Activated CD4-positive, alpha-beta memory T cell treated with anti-CD3 and anti-CD28 coated beads for 36 hours (primary cell): ENCODE data around the gene CA14. TPM values are rescaled to one million over a fixed set of nuclear protein-coding genes. Genes with fewer than 3 reads are reported as not detected.
A peak's percentile ranks its signal among the peaks of the same experiment; 100 is the strongest.
"Not testable (repeated sequence)": the region's sequence is repeated elsewhere in the genome, so short reads cannot be mapped to it uniquely, and the experiment has no call there.

Experiments used
- CTCF ChIA-PET: fragments of 350-600 bp; sonication (Branson Sonifier 250); formaldehyde crosslinking; loops from one replicate; lab custom pipeline; 2021; ENCODE audit warnings: antibody characterized with exemption, inconsistent platforms; lab: Charles Lee
- POLR2A ChIA-PET: fragments of 350-600 bp; sonication (Branson Sonifier 250); formaldehyde crosslinking; loops from one replicate; lab custom pipeline; 2021; ENCODE audit warnings: antibody characterized with exemption; lab: Charles Lee
- DNase-seq: peaks from one replicate; pipeline ENCODE4 v3.0.0-alpha.2; 2020
- H3K27ac Mint-ChIP-seq: one replicate; pipeline ENCODE4 v1.8.0; 2021; ENCODE audit warnings: mixed read lengths
- H3K27me3 Mint-ChIP-seq: one replicate; pipeline ENCODE4 v1.8.0; 2021; ENCODE audit warnings: mixed read lengths
- H3K36me3 Mint-ChIP-seq: one replicate; pipeline ENCODE4 v1.8.0; 2021; ENCODE audit warnings: mixed read lengths
- H3K4me1 Mint-ChIP-seq: one replicate; pipeline ENCODE4 v1.8.0; 2021; ENCODE audit warnings: low read depth, mixed read lengths
- H3K4me3 Mint-ChIP-seq: one replicate; pipeline ENCODE4 v1.8.0; 2021; ENCODE audit warnings: mild to moderate bottlenecking, mixed read lengths
- H3K9me3 Mint-ChIP-seq: one replicate; pipeline ENCODE4 v1.8.0; 2021; ENCODE audit warnings: mixed read lengths
- intact Hi-C: fragments of 100-400 bp; cut with micrococcal nuclease; formaldehyde crosslinking; loops from one replicate; pipeline ENCODE4 v1.15.1; 2023
- total RNA-seq, 2 experiments: library from RNA; stranded (reverse); gene quantifications; one replicate each; pipeline ENCODE4 v1.2.3, GENCODE V29; 2021

The CA14 gene
- total RNA-seq, 2 experiments from 2014 or later, result not detected

DNA sequence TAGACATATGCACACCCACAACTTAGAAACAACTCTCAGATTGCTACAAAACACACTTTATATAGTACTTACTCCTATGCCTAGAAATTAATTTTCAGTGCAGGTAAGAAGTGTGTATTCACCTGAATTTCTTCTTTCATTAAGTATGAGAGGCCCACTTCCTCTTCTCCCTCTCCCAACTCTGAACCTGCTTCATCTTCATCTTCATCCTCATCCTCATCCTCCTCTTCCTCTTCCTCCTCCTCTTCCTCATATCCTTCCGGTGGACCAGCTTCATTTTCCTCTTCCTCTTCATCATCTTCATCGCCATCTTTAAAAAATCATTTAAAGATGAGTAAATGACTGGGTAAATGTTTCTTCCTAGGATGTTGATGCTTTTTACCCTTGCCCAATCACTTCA lies 31.1 kb upstream of the CA14 start:
- no peak overlapping the region for H3K27ac Mint-ChIP-seq
- peaks cover 55% of the 10 kb centered on the region for H3K36me3 Mint-ChIP-seq
- CTCF ChIA-PET, result no interaction called here
- intact Hi-C loops, result no loop called here
- DNase-seq, result no peak
- no peaks in the 10 kb centered on the region for H3K27me3 Mint-ChIP-seq
- POLR2A ChIA-PET, result interaction anchor here (0.7 kb wide), 1 partner anchor 249 kb away, joined by 4 read pairs; no protein-coding TSS in a partner anchor
- no peaks in the 10 kb centered on the region for H3K9me3 Mint-ChIP-seq
- peaks cover 2% of the 10 kb centered on the region for H3K4me1 Mint-ChIP-seq
- H3K4me3 Mint-ChIP-seq, result no peak overlapping the region

DNA sequence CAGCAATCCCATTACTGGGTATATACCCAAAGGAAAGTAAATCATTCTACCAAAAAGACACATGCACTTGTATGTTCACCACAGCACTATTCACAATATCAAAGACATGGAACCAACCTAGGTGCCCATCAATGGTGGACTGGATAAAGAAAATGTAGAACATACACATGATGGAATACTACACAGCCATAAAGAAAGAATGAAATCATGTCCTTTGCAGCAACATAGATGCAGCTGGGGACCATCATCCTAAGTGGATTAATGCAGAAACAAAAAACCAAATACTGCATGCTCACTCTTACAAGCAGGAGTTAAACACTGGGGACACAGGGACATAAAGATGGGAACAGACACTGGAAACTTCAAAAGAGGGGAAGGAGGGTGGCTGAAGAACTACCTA lies 30.3 kb upstream of the CA14 start:
- no peak overlapping the region for H3K4me3 Mint-ChIP-seq
- H3K36me3 Mint-ChIP-seq, result peaks cover 53% of the 10 kb centered on the region
- no peaks in the 10 kb centered on the region for H3K9me3 Mint-ChIP-seq
- intact Hi-C loops, result no loop called here
- peaks cover 5% of the 10 kb centered on the region for H3K4me1 Mint-ChIP-seq
- H3K27me3 Mint-ChIP-seq, result no peaks in the 10 kb centered on the region
- CTCF ChIA-PET, result no interaction called here
- no peak for DNase-seq
- no peak overlapping the region for H3K27ac Mint-ChIP-seq
- POLR2A ChIA-PET, result no interaction called here

DNA sequence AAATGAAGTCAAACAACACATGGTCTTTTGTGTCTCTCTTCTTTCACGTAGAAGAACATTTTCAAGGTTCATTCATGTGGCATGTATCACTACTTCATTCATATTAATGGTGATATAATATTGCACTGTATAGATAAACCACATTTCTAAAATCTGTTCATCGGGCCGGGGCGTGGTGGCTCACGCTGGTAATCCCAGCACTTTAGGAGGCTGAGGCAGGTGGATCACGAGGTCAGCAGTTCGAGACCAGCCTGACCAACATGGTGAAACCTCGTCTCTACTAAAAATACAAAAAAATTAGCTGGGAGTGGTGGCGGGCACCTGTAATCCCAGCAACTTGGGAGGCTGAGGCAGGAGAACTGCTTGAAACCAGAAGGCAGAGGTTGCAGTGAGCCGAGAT lies 29.3 kb upstream of the CA14 start:
- Mint-ChIP-seq H3K36me3 (peaks cover 51% of the 10 kb centered on the region), H3K4me1 (peaks cover 12% of the 10 kb centered on the region)
- H3K9me3 Mint-ChIP-seq, intact Hi-C loops, H3K4me3 Mint-ChIP-seq, H3K27me3 Mint-ChIP-seq, CTCF ChIA-PET, DNase-seq, H3K27ac Mint-ChIP-seq: not testable (repeated sequence)
- POLR2A ChIA-PET, result interaction anchor here (0.6 kb wide), 1 partner anchor 116 kb away, joined by 3 read pairs; no protein-coding TSS in a partner anchor

DNA sequence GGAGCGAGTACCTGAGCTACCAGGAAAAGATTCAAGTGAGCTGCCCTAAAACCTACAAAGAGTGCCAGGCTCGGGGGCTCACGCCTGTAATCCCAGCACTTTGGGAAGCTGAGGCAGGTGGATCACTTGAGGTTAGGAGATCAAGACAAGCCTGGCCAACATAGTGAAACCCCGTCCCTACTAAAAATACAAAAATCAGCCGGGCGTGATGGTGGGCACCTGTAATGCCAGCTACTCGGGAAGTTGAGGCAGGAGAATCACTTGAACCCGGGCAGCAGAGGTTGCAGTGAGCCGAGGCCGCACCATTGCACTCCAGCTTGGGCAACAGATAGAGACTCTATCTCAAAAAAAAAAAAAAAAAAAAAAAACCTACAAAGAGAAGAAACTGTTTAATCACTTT lies 24.7 kb upstream of the CA14 start:
- peaks cover 35% of the 10 kb centered on the region for H3K36me3 Mint-ChIP-seq
- peaks cover 17% of the 10 kb centered on the region for H3K4me1 Mint-ChIP-seq
- CTCF ChIA-PET, result interaction anchor here (0.7 to 1.5 kb wide), 4 partner anchors 15 to 158 kb away, joined by 3 to 4 read pairs (median 3); no protein-coding TSS in a partner anchor
- intact Hi-C loops, result loop anchor here (10.0 kb wide), 3 partner anchors 332 to 742 kb away; partner anchors contain the start of gene CERS2
- POLR2A ChIA-PET, result interaction anchor here (1.0 to 2.3 kb wide), 4 partner anchors 18 to 348 kb away, joined by 3 to 9 read pairs (median 5); partner anchors contain the start of gene RPRD2
- H3K9me3 Mint-ChIP-seq, DNase-seq, H3K27ac Mint-ChIP-seq, H3K4me3 Mint-ChIP-seq, H3K27me3 Mint-ChIP-seq: not testable (repeated sequence)

DNA sequence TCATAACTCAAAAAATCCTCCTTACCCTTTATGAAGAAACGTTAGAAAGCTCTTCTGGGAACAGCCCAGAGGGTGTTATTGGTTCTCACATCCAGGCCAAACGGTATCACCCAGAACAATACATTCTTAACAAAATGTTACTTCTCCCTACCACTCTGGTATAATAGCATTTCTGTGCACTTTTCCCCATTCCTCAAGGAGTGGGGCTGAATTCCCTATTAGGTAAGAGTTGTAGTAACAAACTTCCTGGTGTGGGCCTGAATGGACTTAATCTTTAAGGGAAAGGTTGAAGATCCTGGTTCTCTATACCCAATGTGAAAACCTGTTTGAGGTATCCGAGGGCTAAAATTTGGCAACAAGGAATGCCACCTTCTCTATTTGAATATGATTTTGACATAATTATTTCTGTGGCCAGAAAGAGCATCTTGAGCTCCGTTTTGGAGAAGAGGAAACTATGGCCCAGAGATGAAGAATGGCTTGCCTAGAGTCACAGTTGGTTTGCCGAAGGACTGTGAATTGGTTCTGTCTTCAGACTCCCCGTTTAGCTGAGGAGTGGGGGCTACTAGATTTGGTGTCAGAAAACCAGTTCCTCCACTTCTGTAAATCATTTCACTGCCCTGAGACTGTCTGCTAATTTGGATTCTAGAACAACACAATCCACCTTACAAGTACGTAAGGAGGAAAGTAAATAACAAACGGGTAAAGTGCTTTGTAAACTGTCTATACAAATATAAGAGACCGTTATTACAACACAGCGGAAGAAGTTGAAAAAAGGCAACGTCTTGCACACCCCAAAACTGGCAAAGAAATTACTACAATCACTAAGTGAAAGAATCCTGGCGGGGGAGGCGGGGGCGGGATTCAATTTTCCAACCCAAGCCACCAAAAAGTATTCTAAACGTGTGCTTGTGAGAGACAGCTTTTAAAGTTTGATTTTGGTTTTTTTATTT lies 23.9 kb upstream of the CA14 start:
- ChIA-PET POLR2A (interaction anchor here (0.7 to 2.3 kb wide), 10 partner anchors 19 to 1078 kb away, joined by 3 to 9 read pairs (median 4); partner anchors contain the start of genes MCL1 and RPRD2), CTCF (interaction anchor here (0.7 to 1.5 kb wide), 3 partner anchors 16 to 47 kb away, joined by 3 to 4 read pairs (median 3); no protein-coding TSS in a partner anchor)
- Mint-ChIP-seq H3K9me3 (no peaks in the 10 kb centered on the region), H3K36me3 (peaks cover 32% of the 10 kb centered on the region), H3K27ac (no peak overlapping the region), H3K27me3 (no peaks in the 10 kb centered on the region), H3K4me1 (peaks cover 17% of the 10 kb centered on the region), H3K4me3 (no peak overlapping the region)
- DNase-seq, result peak; percentile 80
- intact Hi-C loops, result loop anchor here (1.0 to 10.0 kb wide), 6 partner anchors 19 to 741 kb away; partner anchors contain the start of genes CERS2, RPRD2 and TARS2

DNA sequence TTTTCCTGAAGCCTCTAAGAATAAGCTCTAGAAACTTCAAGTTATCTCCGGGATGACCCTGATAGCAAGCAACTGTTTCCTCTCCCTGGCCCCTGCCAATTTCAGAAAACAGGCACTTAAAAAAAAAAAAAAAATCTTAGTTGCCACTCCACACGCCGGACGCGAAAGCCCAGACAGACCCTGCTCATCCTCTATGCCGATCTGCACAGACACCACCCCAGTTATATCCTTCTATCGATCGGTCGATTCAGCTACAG lies 23.3 kb upstream of the CA14 start:
- no peak overlapping the region for H3K27ac Mint-ChIP-seq
- H3K4me1 Mint-ChIP-seq, result peaks cover 17% of the 10 kb centered on the region
- H3K9me3 Mint-ChIP-seq, result no peaks in the 10 kb centered on the region
- DNase-seq, result no peak
- intact Hi-C loops, result loop anchor here (1.0 to 10.0 kb wide), 6 partner anchors 20 to 741 kb away; partner anchors contain the start of genes CERS2, RPRD2 and TARS2
- ChIA-PET CTCF (interaction anchor here (1.5 kb wide), 1 partner anchor 22 kb away, joined by 4 read pairs; no protein-coding TSS in a partner anchor), POLR2A (interaction anchor here (0.7 to 2.3 kb wide), 9 partner anchors 84 to 1077 kb away, joined by 3 to 9 read pairs (median 4); partner anchors contain the start of genes MCL1 and RPRD2)
- no peak overlapping the region for H3K4me3 Mint-ChIP-seq
- peaks cover 28% of the 10 kb centered on the region for H3K36me3 Mint-ChIP-seq
- no peaks in the 10 kb centered on the region for H3K27me3 Mint-ChIP-seq

DNA sequence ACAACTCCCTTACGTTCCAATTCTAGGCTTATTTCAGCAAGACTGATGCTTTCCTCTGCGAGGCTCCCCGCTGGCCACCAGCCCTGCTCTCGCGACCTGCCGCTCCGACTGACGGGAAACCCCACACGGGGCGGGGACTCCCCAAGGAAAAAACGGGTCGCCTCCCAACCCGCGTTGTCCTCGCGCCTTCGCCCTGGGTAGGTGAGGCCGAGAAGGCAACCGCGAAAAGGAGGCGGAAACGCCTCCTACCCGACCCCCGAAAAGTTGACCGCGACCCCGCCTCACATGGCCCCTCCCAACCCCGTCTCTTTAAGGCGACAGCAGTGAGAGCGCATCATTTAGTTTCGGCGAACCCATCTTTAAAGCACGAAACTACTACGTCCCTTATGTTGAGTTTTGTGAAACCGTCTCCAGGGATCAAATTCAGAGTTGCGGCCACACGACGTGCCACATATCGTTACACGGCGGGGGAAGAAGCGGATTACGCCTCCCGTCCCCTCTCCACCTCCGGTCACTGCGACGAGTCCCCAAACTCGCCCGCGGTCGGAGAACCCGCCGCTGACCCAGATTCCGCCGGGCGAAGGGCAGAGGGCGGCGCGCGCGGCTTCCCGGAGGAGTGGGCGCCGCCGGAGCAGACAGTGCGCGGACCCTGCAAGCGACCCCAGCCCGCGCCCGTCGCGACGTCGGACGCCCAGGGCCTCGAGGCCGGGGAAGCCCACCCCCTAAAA lies 22.8 kb upstream of the CA14 start:
- H3K27ac Mint-ChIP-seq, result no peak overlapping the region

DNA sequence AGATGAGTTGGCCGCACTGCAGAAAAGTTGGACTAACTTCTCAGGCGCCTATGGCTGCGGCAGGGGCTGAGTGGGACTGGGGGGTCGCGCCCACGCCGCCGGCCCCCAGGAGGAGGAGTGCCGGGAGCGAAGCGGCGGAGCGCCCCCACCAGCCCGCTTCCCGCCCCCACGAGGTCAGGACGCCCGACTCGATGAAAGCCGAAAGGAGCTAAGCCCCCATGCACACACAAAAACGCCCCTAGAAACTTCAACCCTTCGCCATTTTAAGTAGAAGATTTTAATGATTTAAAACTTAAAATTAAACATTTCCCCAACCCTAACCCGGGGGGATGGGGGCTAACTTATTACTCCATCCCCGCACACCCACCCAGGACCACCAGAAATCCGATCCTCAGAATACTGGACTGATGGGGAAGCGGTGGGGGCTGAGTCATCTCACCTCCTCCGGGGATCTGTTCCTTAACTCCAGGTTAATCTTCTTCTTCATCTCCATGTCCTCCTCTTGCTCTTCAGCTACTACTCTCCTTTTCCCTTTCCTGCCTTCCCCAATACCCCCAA lies 22.2 kb upstream of the CA14 start:
- DNase-seq, result peak; percentile 47
- CTCF ChIA-PET, result interaction anchor here (1.0 kb wide), 1 partner anchor 21 kb away, joined by 4 read pairs; no protein-coding TSS in a partner anchor

More for the DNA sequence above, 22.8 kb upstream of the CA14 start:
- ChIA-PET CTCF (interaction anchor here (1.0 kb wide), 1 partner anchor 21 kb away, joined by 4 read pairs; no protein-coding TSS in a partner anchor), POLR2A (interaction anchor here (0.7 to 2.3 kb wide), 8 partner anchors 35 to 350 kb away, joined by 3 to 9 read pairs (median 4); partner anchors contain the start of genes MCL1 and RPRD2)
- intact Hi-C loops, result loop anchor here (1.0 to 10.0 kb wide), 8 partner anchors 20 to 740 kb away; partner anchors contain the start of genes CERS2, CIART, PRPF3 and RPRD2
- peaks cover 17% of the 10 kb centered on the region for H3K4me1 Mint-ChIP-seq
- H3K27me3 Mint-ChIP-seq, result no peaks in the 10 kb centered on the region
- no peaks in the 10 kb centered on the region for H3K9me3 Mint-ChIP-seq
- H3K36me3 Mint-ChIP-seq, result peaks cover 26% of the 10 kb centered on the region
- H3K4me3 Mint-ChIP-seq, result no peak overlapping the region
- peak; percentile 95 for DNase-seq

DNA sequence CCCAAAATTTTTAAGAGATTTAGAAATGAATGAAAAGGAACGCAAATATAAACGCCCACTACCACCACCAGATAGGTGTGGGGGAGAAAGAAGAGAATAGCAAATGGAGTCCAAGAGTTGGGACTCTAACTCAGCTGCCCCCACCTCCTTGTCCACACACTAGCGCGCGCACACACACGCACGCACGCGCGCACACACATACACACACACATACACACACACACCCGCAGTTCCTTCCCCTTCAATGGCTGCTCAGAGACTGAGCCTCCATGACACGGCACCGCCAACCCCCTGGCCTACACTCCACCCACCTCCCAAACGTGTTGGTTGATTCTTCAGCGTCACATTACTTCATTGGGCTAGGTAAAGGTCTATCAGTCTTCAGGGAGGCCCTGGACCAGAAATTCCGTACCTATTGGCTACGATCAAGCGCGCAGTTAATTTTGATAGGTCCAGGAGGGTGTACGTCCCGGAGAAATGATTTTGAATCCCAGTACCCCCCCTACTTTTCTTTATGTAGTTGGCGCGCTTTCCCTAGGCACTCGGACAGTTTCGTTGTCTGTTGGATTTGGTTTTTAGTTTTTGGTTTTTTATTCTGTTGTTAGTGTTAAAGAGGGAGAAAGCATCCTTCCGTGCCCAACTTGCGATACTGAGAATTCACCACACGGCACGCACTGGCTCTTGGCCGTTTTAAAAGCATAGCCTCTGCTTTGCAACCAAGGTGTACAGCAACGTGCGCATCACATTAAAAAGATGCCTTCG lies 21.5 kb upstream of the CA14 start, which contains the start of gene ANP32E:
ANP32E (minus strand) TSS at position 261 of the 762 bp plus-strand sequence. CDS start 326 bp downstream, outside the sequence.
- ChIA-PET CTCF (interaction anchor here (1.0 to 1.5 kb wide), 3 partner anchors 13 to 20 kb away, joined by 4 to 6 read pairs (median 4); no protein-coding TSS in a partner anchor), POLR2A (interaction anchor here (0.6 to 1.3 kb wide), 6 partner anchors 34 to 377 kb away, joined by 3 to 5 read pairs (median 3); partner anchors contain the start of gene RPRD2)
- no peaks in the 10 kb centered on the region for H3K9me3 Mint-ChIP-seq
- H3K4me3 Mint-ChIP-seq, result no peak within 1 kb of the TSS
- peak; percentile 97 for DNase-seq
- H3K27ac Mint-ChIP-seq, result no peak within 1 kb of the TSS
- intact Hi-C loops, result loop anchor here (1.0 to 10.0 kb wide), 6 partner anchors 46 to 739 kb away; partner anchors contain the start of genes CERS2, CIART, PRPF3 and TARS2
- H3K4me1 Mint-ChIP-seq, result peaks cover 17% of the 10 kb centered on the region
- H3K36me3 Mint-ChIP-seq, result peaks cover 19% of the 10 kb centered on the region
- no peaks in the 10 kb centered on the region for H3K27me3 Mint-ChIP-seq

More for the DNA sequence above, 22.2 kb upstream of the CA14 start:
- no peak overlapping the region for H3K4me3 Mint-ChIP-seq
- H3K4me1 Mint-ChIP-seq, result peaks cover 17% of the 10 kb centered on the region
- H3K27me3 Mint-ChIP-seq, result no peaks in the 10 kb centered on the region
- no peaks in the 10 kb centered on the region for H3K9me3 Mint-ChIP-seq
- POLR2A ChIA-PET, result interaction anchor here (0.8 to 1.3 kb wide), 4 partner anchors 34 to 130 kb away, joined by 3 to 5 read pairs (median 4); partner anchors contain the start of gene RPRD2
- H3K27ac Mint-ChIP-seq, result no peak overlapping the region
- peaks cover 24% of the 10 kb centered on the region for H3K36me3 Mint-ChIP-seq
- intact Hi-C loops, result loop anchor here (1.0 to 10.0 kb wide), 6 partner anchors 47 to 739 kb away; partner anchors contain the start of genes CERS2, CIART, PRPF3 and TARS2

DNA sequence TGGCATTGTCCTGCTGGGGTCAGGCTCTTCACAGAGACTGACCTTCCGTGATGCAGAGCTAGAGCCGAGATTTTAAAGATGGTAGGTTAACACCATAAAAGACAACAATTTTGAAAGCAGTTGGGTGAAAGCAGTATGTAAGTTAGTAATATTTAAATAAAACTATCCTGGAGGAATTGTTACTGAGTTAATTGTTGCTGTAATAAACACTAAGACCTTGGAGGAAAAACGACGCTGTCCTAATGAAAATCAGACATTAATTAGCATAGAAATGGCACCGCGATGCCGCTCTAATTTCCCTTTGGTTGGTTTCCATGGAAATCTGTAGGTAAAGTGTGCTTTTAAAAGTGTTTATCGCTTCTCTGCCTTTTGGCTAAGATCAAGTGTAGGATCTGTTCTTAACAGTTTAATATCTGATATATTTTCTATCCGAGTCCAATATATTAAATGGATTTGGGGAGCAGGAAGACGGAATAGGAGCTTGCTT lies 20.9 kb upstream of the CA14 start:
- Mint-ChIP-seq H3K27me3 (no peaks in the 10 kb centered on the region), H3K9me3 (no peaks in the 10 kb centered on the region), H3K36me3 (peaks cover 16% of the 10 kb centered on the region), H3K4me1 (peaks cover 16% of the 10 kb centered on the region), H3K27ac (no peak overlapping the region), H3K4me3 (no peak overlapping the region)
- ChIA-PET CTCF (interaction anchor here (1.0 to 1.5 kb wide), 2 partner anchors 12 to 19 kb away, joined by 4 to 6 read pairs; no protein-coding TSS in a partner anchor), POLR2A (interaction anchor here (0.6 to 1.1 kb wide), 2 partner anchors 127 to 377 kb away, joined by 3 read pairs; partner anchors contain the start of gene RPRD2)
- no peak for DNase-seq
- intact Hi-C loops, result loop anchor here (5.0 to 10.0 kb wide), 4 partner anchors 46 to 738 kb away; partner anchors contain the start of genes CERS2 and CIART
